SK-N-SH (cell line): ENCODE results near the gene C11orf98. TPM values are rescaled to one million over a fixed set of nuclear protein-coding genes. Genes with fewer than 3 reads are reported as not detected.
"Not testable (repeated sequence)": the region's sequence is repeated elsewhere in the genome, so short reads cannot be mapped to it uniquely, and the experiment has no call there.

Experiments used
- CTCF ChIA-PET: fragments of 300-600, 350-600 bp; formaldehyde crosslinking; extraction: SDS; loops from one replicate; lab custom pipeline; 2021; lab: Yijun Ruan, JAX
- POLR2A ChIA-PET: fragments of 350-600 bp; sonication (Branson Sonifier 250); formaldehyde crosslinking; extraction: SDS; loops from one replicate; lab custom pipeline; 2020; ENCODE audit warnings: antibody characterized with exemption, inconsistent platforms; lab: Yijun Ruan, JAX
- DNase-seq: peaks from one replicate; pipeline ENCODE4 v3.0.0; 2012
- H2AFZ ChIP-seq: fragments of 200-600 bp; sonication (generic); 2 replicates; pipeline ENCODE4 v1.8.1; 2016; ENCODE audit warnings: antibody characterized with exemption, mild to moderate bottlenecking, low read depth
- H3F3A ChIP-seq: fragments of 200-600 bp; sonication (generic); replicated peaks from 2 replicates; pipeline ENCODE3; 2016; ENCODE audit warnings: antibody characterized with exemption, mild to moderate bottlenecking; ENCODE audit not compliant: insufficient read depth
- H3K27ac ChIP-seq, 2 experiments: fragments of 200-500 bp in 1 of 2; fragments of 200-600 bp in 1 of 2; sonication (Bioruptor generic) in 1 of 2; sonication (generic), shearing (Covaris generic) in 1 of 2; 2 replicates each; pipeline versions ENCODE4 v1.5.1 to v1.6.1; 2014 to 2016; ENCODE audit warnings: low read depth in 2 of 2, inconsistent platforms in 1 of 2, low read length in 1 of 2, mild to moderate bottlenecking in 1 of 2, mixed read lengths in 1 of 2
- H3K27me3 ChIP-seq: fragments of 200-600 bp; sonication (generic), shearing (Covaris generic); 2 replicates; pipeline ENCODE4 v1.6.1; 2016; ENCODE audit warnings: mixed run types; ENCODE audit not compliant: insufficient read depth
- H3K36me3 ChIP-seq, 2 experiments: fragments of 200-500 bp in 1 of 2; fragments of 200-600 bp in 1 of 2; sonication (Bioruptor generic) in 1 of 2; sonication (generic) in 1 of 2; replicated peaks in 1 of 2; 2 replicates each; pipeline versions ENCODE3 to v1.5.1; 2014 to 2016; ENCODE audit warnings: low read length in 1 of 2, mild to moderate bottlenecking in 1 of 2; ENCODE audit not compliant: insufficient read depth in 2 of 2, control insufficient read depth in 1 of 2
- H3K4me1 ChIP-seq, 2 experiments: fragments of 200-500 bp in 1 of 2; fragments of 200-600 bp in 1 of 2; sonication (Bioruptor generic) in 1 of 2; sonication (generic), shearing (Covaris generic) in 1 of 2; 2 replicates each; pipeline versions ENCODE4 v1.5.1 to v1.6.1; 2014 to 2016; ENCODE audit warnings: low read depth in 1 of 2, low read length in 1 of 2, mixed run types in 1 of 2; ENCODE audit not compliant: insufficient read depth in 2 of 2, control insufficient read depth in 1 of 2
- H3K4me2 ChIP-seq: fragments of 200-600 bp; sonication (generic), shearing (Covaris generic); 2 replicates; pipeline ENCODE4 v1.6.1; 2017; ENCODE audit warnings: mixed run types
- H3K4me3 ChIP-seq, 2 experiments: fragments of 200-500 bp in 1 of 2; fragments of 200-600 bp in 1 of 2; sonication (Bioruptor generic) in 1 of 2; sonication (generic), shearing (Covaris generic) in 1 of 2; 2 replicates each; pipeline versions ENCODE4 v1.5.1 to v1.8.1; 2014 to 2016; ENCODE audit warnings: low read depth in 2 of 2, inconsistent platforms in 1 of 2, low read length in 1 of 2, mild to moderate bottlenecking in 1 of 2, mixed read lengths in 1 of 2, moderate library complexity in 1 of 2
- H3K79me2 ChIP-seq: fragments of 200-600 bp; sonication (generic); 2 replicates; pipeline ENCODE4 v1.8.1; 2017; ENCODE audit warnings: mild to moderate bottlenecking; ENCODE audit not compliant: insufficient read depth
- H3K9ac ChIP-seq: fragments of 200-600 bp; sonication (generic); 2 replicates; pipeline ENCODE4 v1.6.1; 2017; ENCODE audit warnings: mixed run types
- H3K9me2 ChIP-seq: fragments of 200-600 bp; sonication (generic); 2 replicates; pipeline ENCODE4 v1.6.1; 2017; ENCODE audit warnings: mixed run types
- H3K9me3 ChIP-seq: fragments of 200-600 bp; sonication (generic); 2 replicates; pipeline ENCODE4 v1.6.1; 2017; ENCODE audit warnings: mixed run types, mild to moderate bottlenecking, moderate library complexity
- H4K20me1 ChIP-seq: fragments of 200-600 bp; sonication (generic); 2 replicates; pipeline ENCODE4 v1.6.1; 2017; ENCODE audit warnings: mild to moderate bottlenecking, mixed run types; ENCODE audit not compliant: insufficient read depth
- MEF2A ChIP-seq: IDR thresholded peaks from 2 replicates; pipeline ENCODE4 v1.4.0; 2012; ENCODE audit warnings: low read depth, borderline replicate concordance
- MXI1 ChIP-seq: IDR thresholded peaks from 2 replicates; pipeline ENCODE4 v1.6.1; 2012; ENCODE audit warnings: mild to moderate bottlenecking, low read depth, low read length, improper control_type of control experiment
- POLR2AphosphoS5 ChIP-seq: IDR thresholded peaks from 2 replicates; pipeline ENCODE4 v1.6.1; 2012; ENCODE audit warnings: low read depth, low read length
- RAD21 ChIP-seq: IDR thresholded peaks from 2 replicates; pipeline ENCODE4 v1.6.1; 2012; ENCODE audit warnings: mild to moderate bottlenecking, low read length
- RXRA ChIP-seq: IDR thresholded peaks from 2 replicates; pipeline ENCODE4 v1.4.0; 2012; ENCODE audit warnings: low read depth, mild to moderate bottlenecking, borderline replicate concordance
- SIN3A ChIP-seq: IDR thresholded peaks from 2 replicates; pipeline ENCODE4 v1.6.1; 2012; ENCODE audit warnings: low read depth, mild to moderate bottlenecking, low read length, moderate library complexity, borderline replicate concordance
- SMC3 ChIP-seq: IDR thresholded peaks from 2 replicates; pipeline ENCODE4 v1.6.1; 2012; ENCODE audit warnings: low read depth, low read length, improper control_type of control experiment
- TAF1 ChIP-seq: IDR thresholded peaks from 2 replicates; pipeline ENCODE4 v1.6.1; 2012; ENCODE audit warnings: low read depth, mild to moderate bottlenecking, low read length, moderate library complexity, borderline replicate concordance
- TEAD4 ChIP-seq: IDR thresholded peaks from 2 replicates; pipeline ENCODE4 v1.4.0; 2012; ENCODE audit warnings: mild to moderate bottlenecking, borderline replicate concordance; ENCODE audit not compliant: insufficient read depth
- WGBS: methylation state at CpG from one replicate; pipeline ENCODE4 v1.1.6; 2017; ENCODE audit warnings: low lambda C conversion rate; 5-methylcytosine and 5-hydroxymethylcytosine counted together
- polyA plus RNA-seq, 3 experiments: library from polyadenylated mRNA; depleted of rRNA; stranded (reverse); fragments of >200 nt; gene quantifications; 2 replicates each; pipeline ENCODE4 v1.2.3, GENCODE V29; 2012
- TF ChIP-seq, protein P1 (sequence below): fragments of 200-600 bp; sonication (generic); IDR thresholded peaks from 2 replicates; pipeline ENCODE4 v1.6.1; 2017; ENCODE audit warnings: antibody characterized with exemption, mild to moderate bottlenecking, moderate library complexity

Gene C11orf98
- polyA plus RNA-seq, 1 of the 3 experiments (the other 2 are of a cell fraction), result 126 TPM

- TF ChIP-seq TEAD4 (no peak), RAD21 (no peak)
Observed at GRCh38 chr11:62702246-62702645, 37.2 kb upstream of the C11orf98 start (continued).

GRCh38 chr11:62694455-62695167 lies 29.6 kb upstream of the C11orf98 start:
- H2AFZ ChIP-seq, result no peak overlapping the region
- peak overlapping the region in 1 of 2 experiments; percentile 31; a peak in 1 of 4 replicates for H3K4me3 ChIP-seq
- TF ChIP-seq TAF1, result no peak
- no peak for TF ChIP-seq MEF2A
- TF ChIP-seq MXI1, result 0 out of 2 replicates have a peak, but pooled peaks have one; percentile 35
- peak; percentile 64 for TF ChIP-seq SMC3
- TF ChIP-seq RXRA, result no peak
- TF ChIP-seq, protein P1, sequence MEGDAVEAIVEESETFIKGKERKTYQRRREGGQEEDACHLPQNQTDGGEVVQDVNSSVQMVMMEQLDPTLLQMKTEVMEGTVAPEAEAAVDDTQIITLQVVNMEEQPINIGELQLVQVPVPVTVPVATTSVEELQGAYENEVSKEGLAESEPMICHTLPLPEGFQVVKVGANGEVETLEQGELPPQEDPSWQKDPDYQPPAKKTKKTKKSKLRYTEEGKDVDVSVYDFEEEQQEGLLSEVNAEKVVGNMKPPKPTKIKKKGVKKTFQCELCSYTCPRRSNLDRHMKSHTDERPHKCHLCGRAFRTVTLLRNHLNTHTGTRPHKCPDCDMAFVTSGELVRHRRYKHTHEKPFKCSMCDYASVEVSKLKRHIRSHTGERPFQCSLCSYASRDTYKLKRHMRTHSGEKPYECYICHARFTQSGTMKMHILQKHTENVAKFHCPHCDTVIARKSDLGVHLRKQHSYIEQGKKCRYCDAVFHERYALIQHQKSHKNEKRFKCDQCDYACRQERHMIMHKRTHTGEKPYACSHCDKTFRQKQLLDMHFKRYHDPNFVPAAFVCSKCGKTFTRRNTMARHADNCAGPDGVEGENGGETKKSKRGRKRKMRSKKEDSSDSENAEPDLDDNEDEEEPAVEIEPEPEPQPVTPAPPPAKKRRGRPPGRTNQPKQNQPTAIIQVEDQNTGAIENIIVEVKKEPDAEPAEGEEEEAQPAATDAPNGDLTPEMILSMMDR, result peak; percentile 87
- TF ChIP-seq POLR2AphosphoS5, result no peak
- TF ChIP-seq RAD21, result peak; percentile 68
- TF ChIP-seq SIN3A, result 0 out of 2 replicates have a peak, but pooled peaks have one; percentile 36
- POLR2A ChIA-PET, result interaction anchor here (1.0 to 1.2 kb wide), 5 partner anchors 10 to 30 kb away, joined by 3 to 4 read pairs (median 3); partner anchors contain the start of genes C11orf98, CSKMT, LBHD1 and UQCC3
- CTCF ChIA-PET, result interaction anchor here (0.6 to 4.6 kb wide), 27 partner anchors 10 to 299 kb away, joined by 3 to 48 read pairs (median 4); partner anchors contain the start of genes B3GAT3, BSCL2, GNG3 and HNRNPUL2
- H3K4me1 ChIP-seq, result peaks cover 3 to 4% of the 10 kb centered on the region in 2 experiments; a peak in 3 of 4 replicates
- no peaks in the 10 kb centered on the region for H3K79me2 ChIP-seq
- no peaks in the 10 kb centered on the region for H3K9me3 ChIP-seq
- H3K4me2 ChIP-seq, result no peak overlapping the region
- no peak overlapping the region for H3K9ac ChIP-seq
- H3F3A ChIP-seq, result peaks cover 11% of the 10 kb centered on the region
- H3K36me3 ChIP-seq, result peaks cover 19 to 30% of the 10 kb centered on the region in 2 experiments
- H4K20me1 ChIP-seq, result no peaks in the 10 kb centered on the region
- H3K9me2 ChIP-seq, result no peaks in the 10 kb centered on the region
- DNase-seq, result peak; percentile 81
- WGBS, result 62% methylated on average over 14 of the region's 14 CpGs
- H3K27ac ChIP-seq, result peak overlapping the region; percentile 23 to 27; a peak in 2 of 4 replicates
- H3K27me3 ChIP-seq, result no peaks in the 10 kb centered on the region

DNA sequence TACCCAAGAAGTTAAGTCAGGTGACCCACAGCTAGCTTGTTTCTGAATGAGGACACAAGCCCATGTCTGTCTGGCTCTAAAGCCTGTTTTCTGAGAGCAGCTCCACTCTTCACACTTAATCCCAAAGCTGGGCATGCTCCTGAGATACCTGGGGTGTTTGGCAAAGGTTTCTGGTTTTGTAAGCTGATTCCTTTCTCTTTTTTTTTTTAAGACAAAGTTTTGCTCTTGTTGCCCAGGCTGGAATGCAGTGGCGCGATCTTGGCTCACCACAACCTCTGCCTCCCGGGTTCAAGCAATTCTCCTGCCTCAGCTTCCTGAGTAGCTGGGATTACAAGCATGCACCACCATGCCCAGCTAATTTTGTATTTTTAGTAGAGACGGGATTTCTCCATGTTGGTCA lies 28.6 kb upstream of the C11orf98 start:
- H3K27me3 ChIP-seq, H3K4me3 ChIP-seq, DNase-seq, H3K4me2 ChIP-seq, H3K4me1 ChIP-seq, H3K9me3 ChIP-seq, H2AFZ ChIP-seq, H4K20me1 ChIP-seq, H3K79me2 ChIP-seq, H3K27ac ChIP-seq, H3K9me2 ChIP-seq, H3K9ac ChIP-seq: not testable (repeated sequence)
- ChIA-PET CTCF (interaction anchor here (0.9 to 4.6 kb wide), 15 partner anchors 9 to 269 kb away, joined by 3 to 48 read pairs (median 5); partner anchors contain the start of genes BSCL2, GNG3, HNRNPUL2 and UBXN1), POLR2A (interaction anchor here (1.1 kb wide), 2 partner anchors 11 to 29 kb away, joined by 3 to 4 read pairs; partner anchors contain the start of genes C11orf98 and CSKMT)
- Histone ChIP-seq H3K36me3 (peaks cover 19 to 30% of the 10 kb centered on the region in 2 experiments), H3F3A (peaks cover 13% of the 10 kb centered on the region)
- WGBS, result 85% methylated on average over 3 of the region's 4 CpGs
